ENCODE data around the gene ARAF.
"Not testable (repeated sequence)": the region's sequence is repeated elsewhere in the genome, so short reads cannot be mapped to it uniquely, and the experiment has no call there.

The ARAF gene

DNA sequence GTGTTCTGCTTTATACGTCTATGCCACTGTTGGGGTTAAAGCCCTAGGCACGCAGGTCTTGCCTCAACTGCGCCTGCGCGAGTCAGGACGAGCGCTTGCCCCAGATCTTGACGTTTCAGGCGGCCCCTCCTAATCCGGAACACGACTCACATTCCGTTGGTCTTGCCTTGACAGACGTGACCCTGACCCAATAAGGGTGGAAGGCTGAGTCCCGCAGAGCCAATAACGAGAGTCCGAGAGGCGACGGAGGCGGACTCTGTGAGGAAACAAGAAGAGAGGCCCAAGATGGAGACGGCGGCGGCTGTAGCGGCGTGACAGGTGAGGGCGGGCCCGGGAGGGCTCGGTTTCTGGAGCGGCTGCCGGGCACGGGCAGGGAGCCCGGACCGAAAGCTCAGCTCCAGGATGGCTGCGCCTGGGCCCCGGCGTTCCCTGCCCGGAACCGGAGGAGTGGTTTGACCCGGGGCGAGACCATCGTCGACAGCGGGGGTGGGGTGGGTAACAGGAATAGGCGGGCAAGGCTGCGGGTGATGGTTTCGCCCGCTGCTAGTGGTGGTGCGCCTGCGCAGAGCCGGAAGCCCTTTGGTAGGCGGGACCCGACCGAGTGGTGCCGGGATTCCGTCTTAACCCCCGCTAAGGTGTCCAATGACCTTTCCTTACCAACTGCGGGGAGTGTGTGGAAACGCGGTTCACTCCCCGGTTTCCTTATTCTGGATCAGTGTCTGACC is at the start of gene ARAF:
TSS of gene ARAF (plus strand) at position 272 of the 725 bp plus-strand sequence. CDS start 1,763 bp downstream, outside the sequence.
- FAIRE-seq, result peak; percentile 61

DNA sequence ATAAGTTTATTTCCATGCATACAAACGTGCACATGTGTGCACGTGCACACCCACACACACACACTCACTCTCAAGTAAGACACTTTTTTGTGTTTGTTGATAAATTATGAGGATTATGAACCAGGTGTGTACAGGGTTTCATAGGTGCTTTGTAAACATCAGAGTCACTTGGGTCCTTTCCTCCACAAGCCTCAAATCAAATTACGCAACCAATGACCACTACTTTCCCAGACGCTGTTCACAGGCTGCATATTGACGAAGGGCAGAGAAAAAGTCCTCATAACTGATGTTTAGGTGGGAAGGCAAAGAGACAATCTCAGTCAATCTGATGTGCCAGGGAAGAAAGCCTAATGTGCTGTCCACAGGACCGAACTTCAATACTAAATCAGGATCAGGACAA is 48.6 kb upstream of the ARAF start:
- FAIRE-seq, result not testable (repeated sequence)

DNA sequence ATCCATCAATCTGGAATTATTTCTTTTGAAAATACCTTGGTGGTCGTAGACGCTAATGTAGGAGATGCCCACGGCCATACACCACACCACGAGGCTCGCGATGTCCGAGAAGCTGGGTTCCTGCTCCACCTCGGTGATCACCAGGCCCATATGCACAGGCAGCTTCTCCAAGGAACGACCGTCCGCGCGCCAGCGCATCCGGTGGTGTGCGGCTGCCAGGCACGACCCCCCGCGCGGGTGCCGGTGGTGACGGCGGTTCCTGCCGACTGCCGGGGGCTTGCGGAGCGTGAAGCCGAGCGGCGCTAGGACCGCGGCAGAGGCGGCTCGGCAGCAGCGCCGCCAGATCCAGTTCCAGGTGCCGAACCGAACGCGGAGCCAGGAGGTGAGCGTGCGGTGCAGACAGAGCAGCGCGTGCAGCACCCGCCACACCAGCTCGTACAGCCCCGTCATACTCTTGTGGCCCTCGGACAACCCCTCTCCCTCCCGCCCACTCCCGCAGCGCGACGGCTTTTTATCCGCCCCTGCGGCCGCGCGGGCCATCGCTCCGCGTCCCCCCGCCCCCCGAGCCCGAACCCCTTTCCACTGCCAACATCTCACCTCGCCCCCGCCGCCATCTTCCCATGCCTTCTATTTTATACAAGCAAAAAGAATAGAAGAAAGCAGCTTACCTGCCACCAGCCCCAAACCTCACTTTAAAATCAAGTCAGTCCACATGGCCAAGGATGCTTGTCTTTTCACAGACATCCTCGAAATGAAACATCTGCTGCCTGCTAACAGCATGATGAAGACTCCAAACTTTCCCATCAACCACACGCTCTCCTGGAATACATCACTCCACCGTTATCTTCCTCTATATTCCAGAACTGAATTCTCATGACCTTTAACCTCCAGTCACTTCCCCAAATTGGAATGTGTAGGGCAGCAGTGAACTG is 47.7 kb upstream of the ARAF start:
- FAIRE-seq, result not testable (repeated sequence)

DNA sequence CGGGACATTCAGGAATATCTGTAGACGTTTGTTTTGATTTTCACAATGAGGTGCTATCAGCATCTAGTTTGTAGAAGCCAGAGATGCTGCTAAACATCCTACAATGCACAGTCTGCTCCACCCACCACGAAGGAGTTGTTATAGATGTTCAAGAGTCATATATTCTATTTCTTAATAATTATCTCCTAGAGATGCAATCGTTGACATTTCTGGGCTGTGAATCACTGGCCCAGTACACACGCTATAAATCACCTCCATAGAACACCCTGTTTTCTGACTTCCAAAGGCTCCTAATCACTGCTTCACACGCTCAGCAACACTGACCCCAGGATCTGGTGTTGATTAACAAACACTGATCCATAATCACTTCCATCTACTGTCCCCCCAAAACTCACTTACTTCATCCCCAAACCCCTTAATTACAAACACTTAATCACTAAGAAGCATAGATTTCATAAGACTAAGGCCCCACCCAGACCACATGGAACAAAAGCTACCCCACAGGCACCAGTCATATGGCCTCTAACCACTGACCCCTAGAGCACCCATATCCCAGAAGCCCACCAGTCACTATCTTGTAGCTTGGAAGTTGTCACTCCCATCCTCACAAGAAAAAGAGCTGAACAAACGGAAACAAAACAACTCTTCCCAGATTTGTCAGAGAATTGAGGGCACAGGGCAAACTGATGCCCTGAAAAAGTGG is 46.3 kb upstream of the ARAF start:
- no peak for FAIRE-seq

DNA sequence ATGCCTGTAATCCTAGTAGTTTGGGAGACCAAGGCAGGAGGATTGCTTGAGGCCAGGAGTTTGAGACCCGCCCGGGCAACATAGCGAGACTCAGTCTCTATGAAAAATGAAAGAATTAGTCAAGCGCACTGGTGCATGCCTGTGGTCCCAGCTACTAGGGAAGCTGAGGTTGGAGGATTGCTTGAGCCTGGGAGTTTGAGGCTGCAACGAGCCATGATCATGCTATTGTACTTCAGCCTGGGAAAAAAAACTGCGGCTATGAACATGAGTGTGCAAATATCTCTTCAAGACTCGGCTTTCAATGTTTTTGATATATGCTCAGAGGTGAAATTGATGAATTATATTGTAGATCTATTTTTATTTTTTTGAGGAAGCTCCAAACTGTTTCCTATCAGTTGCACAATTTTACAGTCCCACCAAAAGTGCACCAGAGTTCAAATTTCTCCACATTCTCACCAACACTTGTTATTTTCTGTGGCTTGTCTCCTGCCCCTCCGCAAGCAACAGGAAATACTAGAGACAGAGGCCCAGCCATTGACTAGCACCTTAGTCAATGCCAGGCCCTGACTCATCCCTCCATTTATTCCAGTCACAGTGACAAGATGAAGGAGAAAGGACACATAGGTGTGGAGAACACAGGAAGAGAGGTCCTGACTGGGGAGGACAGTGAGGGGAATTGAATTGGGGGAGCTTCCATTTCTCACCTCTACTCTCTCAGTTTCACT is 44.9 kb upstream of the ARAF start:
- FAIRE-seq, result no peak

DNA sequence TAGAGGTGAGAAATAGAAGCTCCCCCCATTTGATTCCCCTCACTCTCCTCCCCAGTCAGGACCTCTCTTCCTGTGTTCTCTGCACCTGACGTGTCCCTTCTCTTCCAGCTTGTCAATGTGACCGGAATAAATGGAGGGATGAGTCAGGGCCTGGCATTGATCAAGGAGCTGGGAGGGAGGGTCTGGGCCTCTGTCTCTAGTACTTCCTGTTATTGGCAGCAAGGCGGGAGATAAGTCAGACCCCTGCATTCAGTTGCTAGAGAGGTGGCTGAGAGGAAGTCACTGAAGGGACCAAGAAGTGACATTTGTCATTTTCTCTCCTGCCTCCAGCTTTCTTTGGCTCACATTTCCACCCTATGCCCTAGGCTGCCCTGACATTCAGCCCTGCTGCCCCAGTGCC is 42.9 kb upstream of the ARAF start:
- no peak for FAIRE-seq

DNA sequence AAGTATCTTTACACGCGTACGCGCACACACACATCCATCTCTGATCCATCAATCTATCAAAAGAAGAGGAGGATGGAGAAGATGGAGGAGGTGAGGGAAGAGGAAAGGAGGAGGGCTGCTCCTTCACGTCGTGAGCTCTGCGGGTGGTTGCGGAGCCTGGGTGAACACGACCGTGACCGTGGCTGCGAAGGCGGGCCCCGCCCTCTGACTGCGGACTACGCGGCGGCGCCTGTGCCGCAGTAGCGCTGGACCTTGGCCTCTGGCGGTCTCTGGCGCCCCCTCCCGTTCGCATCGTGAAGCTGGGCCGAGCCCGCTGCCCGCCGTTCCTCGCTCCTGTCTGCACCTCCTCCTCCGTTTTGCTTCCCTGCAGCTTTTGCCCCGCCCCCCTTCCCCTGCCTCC is 37.7 kb upstream of the ARAF start:
- FAIRE-seq, result no peak

DNA sequence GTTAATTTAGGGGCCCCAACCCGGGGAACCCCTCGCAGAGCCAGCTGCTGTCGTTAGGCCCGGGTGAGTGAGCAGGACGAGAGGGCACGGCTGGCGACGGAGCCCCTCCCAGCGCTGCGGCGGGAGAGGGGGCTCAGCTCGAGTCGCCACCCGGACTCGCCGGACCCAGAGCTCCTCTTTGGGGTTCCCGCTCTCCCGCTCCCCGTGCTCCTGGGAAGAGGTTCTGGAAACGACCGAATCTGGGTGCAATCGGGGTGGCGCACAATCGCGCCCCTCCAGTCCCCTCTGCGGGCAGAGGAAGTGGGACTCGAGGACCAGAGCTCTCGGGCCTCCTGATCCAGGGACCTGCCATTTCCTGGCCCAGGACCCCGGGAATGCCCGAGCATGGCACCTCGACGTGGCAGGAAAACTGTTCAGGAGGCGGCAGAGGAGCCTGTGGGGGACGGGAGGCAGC is 37.3 kb upstream of the ARAF start:
- no peak for FAIRE-seq

DNA sequence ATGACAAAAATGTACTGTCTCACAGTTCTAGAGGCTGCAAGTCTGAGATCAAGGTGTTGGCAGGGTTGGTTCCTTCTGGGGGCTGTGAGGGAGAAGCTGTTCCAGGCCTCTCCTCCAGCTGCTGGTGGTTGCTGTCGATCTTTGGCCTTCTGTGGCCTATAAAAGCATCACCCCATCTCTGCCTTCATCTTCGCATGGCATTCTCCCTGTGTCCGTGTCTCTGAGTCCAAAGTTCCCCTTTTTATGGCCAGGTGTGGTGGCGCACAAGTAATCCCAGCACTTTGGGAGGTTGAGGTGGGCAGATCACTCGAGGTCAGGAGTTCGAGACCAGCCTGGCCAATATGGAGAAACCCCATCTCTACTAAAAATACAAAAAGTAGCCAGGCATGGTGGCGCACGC is 31.5 kb upstream of the ARAF start:
- FAIRE-seq, result no peak

DNA sequence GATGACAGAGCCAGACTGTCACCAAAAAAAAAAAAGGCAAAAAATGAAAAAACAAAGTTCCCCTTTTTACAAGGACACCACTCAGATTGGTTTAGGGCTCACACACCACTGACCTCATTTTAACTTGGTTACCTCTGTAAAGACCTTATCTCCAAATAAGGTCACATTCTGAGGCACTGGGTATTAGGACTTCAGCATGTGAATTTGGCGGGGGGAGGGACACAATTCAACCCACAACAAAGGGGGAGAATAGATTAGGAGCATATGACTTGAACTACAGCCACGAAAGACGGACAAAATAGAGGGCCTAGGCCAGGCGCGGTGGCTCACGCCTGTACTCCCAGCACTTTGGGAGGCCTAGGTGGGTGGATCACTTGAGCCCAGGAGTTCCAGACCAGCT is 31.0 kb upstream of the ARAF start:
- FAIRE-seq, result no peak

DNA sequence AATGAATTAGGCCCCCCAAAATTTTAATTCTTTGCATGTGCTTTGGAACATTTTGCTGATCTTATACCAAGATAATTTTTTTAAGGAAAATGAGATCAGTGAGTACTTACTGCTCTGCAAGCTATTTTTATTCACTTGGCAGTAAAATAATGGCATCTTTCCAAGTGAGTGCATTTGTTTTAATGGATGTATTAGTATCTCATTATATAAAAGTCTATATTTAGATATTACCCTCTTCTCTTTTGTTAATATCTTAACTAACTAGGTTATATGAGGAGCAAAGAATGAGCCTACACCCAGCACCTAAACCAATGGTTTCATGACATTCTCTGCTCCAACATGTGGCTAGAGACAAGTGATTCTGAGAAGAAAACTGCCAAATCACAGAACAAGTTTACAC is 21.1 kb upstream of the ARAF start:
- FAIRE-seq, result no peak

DNA sequence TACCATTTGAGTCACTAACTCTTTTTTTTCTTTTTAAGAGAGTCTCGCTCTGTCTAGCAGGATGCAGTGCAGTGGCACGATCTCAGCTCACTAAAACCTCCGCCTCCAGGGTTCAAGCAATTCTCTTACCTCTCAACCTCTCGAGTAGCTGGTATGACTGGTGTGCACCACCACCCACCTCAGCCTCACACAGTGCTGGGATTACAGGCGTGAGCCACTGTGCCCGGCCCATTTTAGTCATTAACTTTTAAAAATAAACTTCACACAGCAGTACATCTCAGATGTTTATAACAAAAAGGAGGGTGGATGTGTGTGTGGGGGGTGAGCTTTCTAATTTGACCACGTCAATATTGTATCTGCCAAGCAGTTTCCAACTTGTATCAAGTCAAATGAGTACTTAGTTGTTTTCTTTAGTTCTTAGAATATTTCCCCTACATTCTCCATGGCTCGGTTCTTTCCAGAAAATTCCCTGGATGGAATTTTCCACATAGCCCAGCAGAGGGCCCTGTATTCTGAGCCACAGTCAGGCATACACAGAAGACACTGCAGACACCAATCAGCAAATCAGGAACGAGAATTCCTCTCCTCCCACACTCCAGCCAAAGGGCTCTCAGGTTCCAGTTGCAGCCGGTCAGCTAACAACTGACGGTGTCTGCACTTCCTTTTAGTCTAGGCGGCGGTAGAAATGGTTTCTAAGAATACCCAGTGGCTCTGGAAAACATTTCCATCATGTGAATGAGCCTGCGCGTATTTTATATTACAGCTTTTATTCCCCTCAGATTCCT is 20.1 kb upstream of the ARAF start:
- FAIRE-seq, result peak; percentile 93

DNA sequence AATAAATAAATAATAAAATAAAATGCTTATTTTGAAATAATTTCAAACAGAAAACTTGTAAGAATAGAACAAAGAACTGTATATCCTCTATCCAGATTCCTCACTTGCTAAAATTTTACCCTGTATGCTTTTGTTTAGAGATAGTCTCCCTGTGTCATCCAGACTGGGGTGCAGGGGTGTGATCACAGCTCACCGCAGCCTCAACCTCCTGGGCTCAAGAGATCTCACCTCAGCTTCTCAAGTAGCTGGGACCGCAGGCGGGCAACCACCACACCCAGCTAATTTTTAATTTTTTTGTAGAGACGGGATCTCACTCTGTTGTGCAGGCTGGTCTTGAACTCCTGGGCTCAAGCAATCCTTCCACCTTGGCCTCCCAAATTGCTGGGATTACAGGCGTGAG is 17.5 kb upstream of the ARAF start:
- FAIRE-seq, result no peak

DNA sequence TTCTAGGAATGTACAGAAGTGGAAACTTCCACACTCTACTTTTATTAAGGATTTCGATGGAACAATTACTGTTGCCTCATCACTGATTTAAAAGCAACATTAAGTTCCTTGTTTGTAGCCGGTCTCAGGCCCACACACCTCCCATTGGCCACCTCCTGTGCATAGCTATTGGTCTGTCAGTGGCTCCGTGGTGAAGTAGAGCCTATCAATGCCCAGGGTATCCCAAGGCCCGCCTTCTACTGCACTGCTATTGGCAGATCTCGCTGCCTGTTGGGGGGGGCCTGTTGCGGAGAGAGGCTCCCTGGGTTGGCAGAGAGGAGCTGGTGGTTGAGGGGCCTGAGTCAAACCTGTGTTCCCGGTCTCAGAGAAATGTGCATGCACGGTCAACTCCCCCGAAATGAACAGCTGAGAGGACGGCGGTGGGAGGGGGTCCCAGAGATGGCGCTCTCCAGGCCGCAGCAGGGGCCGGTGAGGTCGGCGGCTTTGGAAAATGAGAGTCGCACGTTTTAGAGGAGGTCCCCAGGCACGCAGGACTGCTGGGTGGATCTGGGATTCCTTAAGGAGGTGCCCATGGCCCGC is 4.9 kb upstream of the ARAF start:
- FAIRE-seq, result peak; percentile 93

DNA sequence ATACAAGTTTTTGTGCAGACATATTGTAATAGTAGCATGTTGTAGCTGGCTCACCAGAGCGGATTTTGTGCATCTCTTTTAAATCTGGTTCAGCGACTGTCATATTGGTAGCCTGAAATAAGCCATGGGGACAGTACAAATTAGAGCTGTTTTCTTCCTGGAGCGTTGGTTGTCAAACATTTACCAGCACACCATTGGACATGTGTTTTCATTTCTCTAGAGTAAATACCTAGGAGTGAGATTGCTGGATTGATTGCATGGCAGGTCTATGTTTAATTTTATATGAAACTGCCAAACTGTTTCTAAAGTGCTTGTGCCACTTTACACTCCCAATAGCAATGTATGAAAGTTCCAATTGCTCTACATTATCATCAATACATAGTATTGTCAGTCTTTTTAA is 2.6 kb upstream of the ARAF start:
- peak; percentile 80 for FAIRE-seq

DNA sequence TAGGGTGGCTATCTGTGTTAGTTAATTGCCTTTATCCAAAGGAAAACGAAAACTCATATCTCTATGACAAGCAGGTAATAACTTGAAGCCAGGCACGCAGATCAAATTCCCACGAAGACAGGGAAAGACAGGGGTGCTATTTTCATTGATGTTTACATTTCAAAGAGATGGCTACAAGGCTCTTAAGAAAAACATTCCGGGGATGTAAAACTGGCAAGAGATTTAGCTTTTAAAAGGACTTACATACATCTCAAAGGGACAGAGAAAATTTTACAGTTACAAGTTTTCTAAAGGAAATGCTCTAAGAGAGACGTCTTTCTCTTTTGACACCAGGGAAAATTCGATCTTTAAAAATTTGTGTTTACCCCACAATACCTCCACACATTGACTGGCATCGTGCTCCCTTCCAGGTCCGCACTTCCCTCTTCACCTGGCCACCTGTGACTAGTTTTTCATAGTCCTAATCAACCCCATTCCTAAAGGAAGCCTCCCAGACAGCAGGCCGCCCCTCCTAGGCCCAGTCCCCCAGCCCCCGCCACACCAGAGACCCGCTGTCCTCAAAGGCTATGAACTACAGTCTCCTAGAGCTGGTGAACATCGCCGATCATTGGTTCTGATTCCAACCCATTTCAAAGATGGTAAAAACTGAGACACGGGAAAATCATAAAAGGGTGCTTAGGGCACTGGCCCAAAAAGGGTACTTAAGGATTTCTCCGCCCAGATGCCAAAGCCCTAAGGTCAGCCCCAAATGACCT is 649 bp upstream of the ARAF start:
- no peak for FAIRE-seq

DNA sequence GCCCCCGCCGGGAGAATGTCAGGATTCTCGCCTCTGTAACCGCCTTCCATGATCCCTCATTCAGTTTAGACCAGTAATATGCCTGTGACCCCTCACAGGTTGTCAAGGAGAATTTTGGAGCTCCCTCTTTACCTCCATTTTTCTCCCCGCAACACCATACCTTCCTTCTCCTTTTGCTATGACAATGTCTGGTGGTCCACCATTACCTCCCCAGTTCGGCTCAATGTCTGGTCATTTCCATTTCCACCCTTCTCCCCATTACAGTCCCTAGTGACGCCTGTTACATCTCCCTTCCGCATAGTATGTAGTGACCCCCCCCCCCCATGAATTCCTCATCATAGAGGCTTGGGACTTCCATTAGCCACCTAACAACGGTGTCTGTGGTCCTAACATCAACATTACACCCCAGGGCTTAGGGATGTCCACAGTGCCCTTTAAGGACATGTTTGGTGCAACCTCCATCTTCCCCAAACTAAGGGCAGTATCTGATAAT is 700 bp downstream of the ARAF start:
- no peak for FAIRE-seq

DNA sequence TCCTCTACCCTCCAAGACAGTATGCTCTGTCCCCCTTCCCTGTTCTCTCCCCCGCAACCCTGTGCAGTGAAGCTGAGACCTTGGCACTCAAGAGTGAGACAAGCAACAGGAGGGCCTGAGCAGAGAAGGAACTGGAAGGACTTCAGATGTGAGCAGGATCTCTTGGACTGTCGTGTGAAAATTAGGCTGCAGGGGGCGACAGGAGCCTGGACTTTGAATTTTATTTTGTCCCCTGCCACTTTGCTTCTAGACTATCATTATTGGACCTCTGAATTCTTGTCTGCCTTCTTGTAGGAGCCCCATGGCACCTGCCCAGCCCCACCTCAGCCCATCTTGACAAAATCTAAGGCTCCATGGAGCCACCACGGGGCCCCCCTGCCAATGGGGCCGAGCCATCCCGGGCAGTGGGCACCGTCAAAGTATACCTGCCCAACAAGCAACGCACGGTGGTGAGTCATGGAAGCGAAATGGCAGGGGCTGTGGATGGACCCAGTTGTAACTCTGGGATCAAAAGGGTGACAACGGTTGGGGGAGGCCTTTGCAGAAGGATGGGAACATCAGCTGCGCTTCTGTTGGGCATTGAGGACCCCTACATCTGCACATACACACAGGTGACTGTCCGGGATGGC is 1.7 kb downstream of the ARAF start:
- no peak for FAIRE-seq

DNA sequence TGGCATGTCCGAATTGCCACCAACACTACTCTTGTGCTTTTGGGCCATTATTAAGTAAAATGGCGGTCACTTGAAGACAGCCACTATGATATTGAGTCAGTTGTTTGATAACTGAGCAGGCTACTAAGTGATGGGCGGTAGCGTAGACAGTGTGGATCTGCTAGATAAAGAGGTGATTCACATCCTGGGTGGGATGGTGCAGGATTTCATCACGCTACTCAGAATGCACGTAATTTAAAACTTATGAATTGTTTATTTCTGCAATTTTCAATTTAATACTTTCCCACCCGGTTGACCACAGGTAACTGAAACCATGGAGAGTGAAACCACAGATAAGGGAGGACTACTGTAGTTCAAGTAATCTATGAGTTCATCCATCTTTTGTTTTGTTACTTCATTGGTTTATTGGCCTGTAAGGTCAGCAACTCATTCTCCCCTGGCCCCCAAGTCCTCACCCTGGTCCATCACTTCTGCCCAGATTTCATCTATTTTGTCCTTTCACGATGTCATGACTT is 2.9 kb downstream of the ARAF start:
- FAIRE-seq, result no peak
